ENCODE data around the gene FOXN1. TPM values are rescaled to one million over a fixed set of nuclear protein-coding genes. Genes with fewer than 3 reads are reported as not detected.

The FOXN1 gene, protein sequence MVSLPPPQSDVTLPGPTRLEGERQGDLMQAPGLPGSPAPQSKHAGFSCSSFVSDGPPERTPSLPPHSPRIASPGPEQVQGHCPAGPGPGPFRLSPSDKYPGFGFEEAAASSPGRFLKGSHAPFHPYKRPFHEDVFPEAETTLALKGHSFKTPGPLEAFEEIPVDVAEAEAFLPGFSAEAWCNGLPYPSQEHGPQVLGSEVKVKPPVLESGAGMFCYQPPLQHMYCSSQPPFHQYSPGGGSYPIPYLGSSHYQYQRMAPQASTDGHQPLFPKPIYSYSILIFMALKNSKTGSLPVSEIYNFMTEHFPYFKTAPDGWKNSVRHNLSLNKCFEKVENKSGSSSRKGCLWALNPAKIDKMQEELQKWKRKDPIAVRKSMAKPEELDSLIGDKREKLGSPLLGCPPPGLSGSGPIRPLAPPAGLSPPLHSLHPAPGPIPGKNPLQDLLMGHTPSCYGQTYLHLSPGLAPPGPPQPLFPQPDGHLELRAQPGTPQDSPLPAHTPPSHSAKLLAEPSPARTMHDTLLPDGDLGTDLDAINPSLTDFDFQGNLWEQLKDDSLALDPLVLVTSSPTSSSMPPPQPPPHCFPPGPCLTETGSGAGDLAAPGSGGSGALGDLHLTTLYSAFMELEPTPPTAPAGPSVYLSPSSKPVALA
- total RNA-seq (2022; extraction: Qiagen RNA extraction): 0.02 to 0.06 TPM (median 0.04 TPM) in 4 of 5 replicates, not detected in the other

GRCh38 chr17:28505986-28506665 is at the start of gene FOXN1:
TSS of gene FOXN1 (plus strand) at chr17:28506348. CDS start at chr17:28523970, 17,622 bp downstream.

GRCh38 chr17:28473542-28473941 is 32.6 kb upstream of the FOXN1 start, which contains the start of gene SLC13A2:
TSS of gene SLC13A2 (plus strand) at chr17:28473644. CDS start at chr17:28473713, 69 bp downstream.

DNA sequence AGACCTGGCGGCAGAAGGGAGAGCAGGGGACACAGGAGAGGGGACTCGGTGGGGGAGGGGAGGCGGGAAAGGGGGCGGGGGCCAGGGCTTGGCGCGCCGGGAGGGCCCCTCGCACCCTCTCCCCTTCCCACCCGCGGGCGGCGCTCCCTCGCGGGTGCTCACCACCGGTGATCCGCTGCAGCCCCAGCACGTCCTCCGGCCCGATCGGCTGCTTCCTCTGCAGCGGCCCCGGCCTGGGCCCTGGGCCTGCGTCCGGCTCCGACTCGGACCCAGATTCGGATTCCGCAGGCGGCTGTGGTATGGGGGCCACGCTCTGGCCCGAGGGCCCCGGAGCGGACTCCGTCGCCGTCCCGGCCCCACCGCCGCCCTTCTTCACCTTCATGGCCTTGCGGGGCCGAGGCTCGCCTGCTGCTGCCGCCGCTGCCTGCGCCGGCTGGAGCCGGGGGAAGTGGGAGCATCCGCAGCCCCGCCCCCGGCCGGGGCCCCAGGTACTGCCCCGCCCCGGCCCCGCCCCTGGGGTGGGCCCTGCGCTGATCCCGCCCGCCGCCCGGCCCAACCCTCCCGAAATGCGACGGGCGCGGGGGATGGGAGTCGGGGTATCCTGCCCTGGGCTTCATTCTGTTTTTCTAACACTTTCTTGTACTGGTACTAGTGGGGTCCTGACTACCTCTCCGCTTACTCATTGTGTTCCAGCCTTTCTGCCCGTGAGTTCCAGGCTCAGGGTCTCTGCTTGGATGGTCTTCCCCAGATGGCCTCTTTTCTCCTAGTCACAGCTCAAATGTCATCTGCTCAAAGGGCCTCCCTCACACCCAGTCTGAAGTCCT is 46.2 kb downstream of the FOXN1 start, which contains the start of gene UNC119:
TSS of gene UNC119 (minus strand) at position 449 of the 824 bp plus-strand sequence. CDS start at position 382, 67 bp downstream.

DNA sequence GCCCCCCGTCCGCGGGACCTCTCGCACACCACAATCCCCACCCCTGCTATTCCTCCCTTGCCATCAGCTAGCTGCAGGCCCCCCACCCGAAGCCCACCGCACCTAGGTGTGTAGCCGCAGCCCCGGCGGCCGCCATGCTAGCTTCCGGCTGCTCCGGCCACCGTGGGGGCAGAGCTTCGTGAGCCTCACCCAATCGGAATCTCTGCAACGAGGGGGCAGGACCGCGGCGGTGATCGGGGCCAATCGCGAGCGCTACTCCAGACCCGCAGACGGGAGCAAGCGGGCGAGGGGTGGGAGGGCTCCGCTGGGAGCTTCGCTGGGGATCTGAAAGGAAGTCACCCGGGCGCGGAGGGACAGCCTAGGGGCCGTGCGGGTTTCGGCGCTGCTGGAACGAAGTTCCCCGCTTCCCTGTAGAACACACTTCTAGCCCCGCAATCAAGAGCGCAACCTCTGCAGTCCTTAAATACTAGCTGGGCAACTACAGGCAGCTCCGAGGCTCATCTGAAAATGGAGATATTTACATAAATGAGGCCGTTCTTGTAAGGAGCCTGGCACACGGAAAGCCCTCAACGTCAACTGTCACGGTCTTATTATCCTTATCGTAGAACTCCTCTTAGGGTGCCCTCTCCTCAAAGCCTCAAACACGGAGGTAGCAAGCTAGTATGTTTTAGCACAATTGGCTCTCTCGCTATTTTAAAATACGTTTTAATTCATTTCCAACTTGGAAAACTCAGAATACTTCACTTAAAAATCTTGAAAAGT is 65.4 kb downstream of the FOXN1 start, which contains the start of gene PIGS:
TSS of gene PIGS (minus strand) at position 164 of the 762 bp plus-strand sequence. CDS start at position 136, 28 bp downstream.

GRCh38 chr17:28576758-28577465 is 70.8 kb downstream of the FOXN1 start, which contains the start of gene ALDOC:
TSS of gene ALDOC (minus strand) at chr17:28576895. CDS start at chr17:28575532, 1,363 bp downstream.

Other genes starting within 250 kb of the FOXN1 start
- gene TMEM97, start 187.1 kb upstream of the FOXN1 start, total RNA-seq (2022; extraction: Qiagen RNA extraction): 45.4 to 51.5 TPM (median 48.0 TPM) in 5 replicates
- 53.7 to 58.8 TPM (median 57.1 TPM) in 5 replicates for gene IFT20, start 170.9 kb upstream of the FOXN1 start, total RNA-seq (2022; extraction: Qiagen RNA extraction)
- gene TNFAIP1, start 170.6 kb upstream of the FOXN1 start, total RNA-seq (2022; extraction: Qiagen RNA extraction): 41.9 to 53.8 TPM (median 52.7 TPM) in 5 replicates
- gene POLDIP2, start 148.8 kb upstream of the FOXN1 start, total RNA-seq (2022; extraction: Qiagen RNA extraction): 139 to 165 TPM (median 165 TPM) in 5 replicates
- not detected in 5 replicates for gene SEBOX, start 141.1 kb upstream of the FOXN1 start, total RNA-seq (2022; extraction: Qiagen RNA extraction)
- 16.9 to 24.9 TPM (median 20.6 TPM) in 5 replicates for gene VTN, start 136.0 kb upstream of the FOXN1 start, total RNA-seq (2022; extraction: Qiagen RNA extraction)
- 4.4 to 7.4 TPM (median 6.2 TPM) in 5 replicates for gene SARM1, start 134.7 kb upstream of the FOXN1 start, total RNA-seq (2022; extraction: Qiagen RNA extraction)
- 15.8 to 22.8 TPM (median 20.7 TPM) in 5 replicates for gene SLC46A1, start 100.1 kb upstream of the FOXN1 start, total RNA-seq (2022; extraction: Qiagen RNA extraction)
- gene SLC13A2, start 32.7 kb upstream of the FOXN1 start, total RNA-seq (2022; extraction: Qiagen RNA extraction): 0.06 to 0.15 TPM (median 0.12 TPM) in 5 replicates
- gene UNC119, start 46.3 kb downstream of the FOXN1 start, total RNA-seq (2022; extraction: Qiagen RNA extraction): 22.3 to 36.4 TPM (median 32.0 TPM) in 5 replicates
- 55.5 to 65.3 TPM (median 61.2 TPM) in 5 replicates for gene PIGS, start 65.2 kb downstream of the FOXN1 start, total RNA-seq (2022; extraction: Qiagen RNA extraction)
- 1.6 to 2.8 TPM (median 2.1 TPM) in 5 replicates for gene ALDOC, start 70.5 kb downstream of the FOXN1 start, total RNA-seq (2022; extraction: Qiagen RNA extraction)
- gene SPAG5, start 92.7 kb downstream of the FOXN1 start, total RNA-seq (2022; extraction: Qiagen RNA extraction): 69.8 to 83.9 TPM (median 78.3 TPM) in 5 replicates
- 3.0 to 5.5 TPM (median 4.8 TPM) in 5 replicates for gene RSKR, start 107.8 kb downstream of the FOXN1 start, total RNA-seq (2022; extraction: Qiagen RNA extraction)
- 51.4 to 78.0 TPM (median 62.9 TPM) in 5 replicates for gene BLTP2, start 138.8 kb downstream of the FOXN1 start, total RNA-seq (2022; extraction: Qiagen RNA extraction)
- 82.2 to 85.5 TPM (median 83.0 TPM) in 5 replicates for gene SDF2, start 155.6 kb downstream of the FOXN1 start, total RNA-seq (2022; extraction: Qiagen RNA extraction)
- gene SUPT6H, start 155.9 kb downstream of the FOXN1 start, total RNA-seq (2022; extraction: Qiagen RNA extraction): 67.6 to 75.2 TPM (median 73.5 TPM) in 5 replicates
- gene PROCA1, start 205.5 kb downstream of the FOXN1 start, total RNA-seq (2022; extraction: Qiagen RNA extraction): 1.0 to 1.7 TPM (median 1.1 TPM) in 5 replicates
- 227 to 270 TPM (median 264 TPM) in 5 replicates for gene RAB34, start 211.5 kb downstream of the FOXN1 start, total RNA-seq (2022; extraction: Qiagen RNA extraction)
- 2,007 to 2,316 TPM (median 2,128 TPM) in 5 replicates for gene RPL23A, start 213.6 kb downstream of the FOXN1 start, total RNA-seq (2022; extraction: Qiagen RNA extraction)
- 31.9 to 55.5 TPM (median 50.7 TPM) in 5 replicates for gene TLCD1, start 219.9 kb downstream of the FOXN1 start, total RNA-seq (2022; extraction: Qiagen RNA extraction)
- 3.3 to 5.5 TPM (median 4.4 TPM) in 5 replicates for gene NEK8, start 222.4 kb downstream of the FOXN1 start, total RNA-seq (2022; extraction: Qiagen RNA extraction)
- 55.3 to 91.7 TPM (median 86.7 TPM) in 5 replicates for gene TRAF4, start 237.7 kb downstream of the FOXN1 start, total RNA-seq (2022; extraction: Qiagen RNA extraction)